ENCODE measurements around the gene SIM2.
A peak's percentile ranks its signal among the peaks of the same experiment; 100 is the strongest.
"Not testable (repeated sequence)": the region's sequence is repeated elsewhere in the genome, so short reads cannot be mapped to it uniquely, and the experiment has no call there.

SIM2 gene

DNA sequence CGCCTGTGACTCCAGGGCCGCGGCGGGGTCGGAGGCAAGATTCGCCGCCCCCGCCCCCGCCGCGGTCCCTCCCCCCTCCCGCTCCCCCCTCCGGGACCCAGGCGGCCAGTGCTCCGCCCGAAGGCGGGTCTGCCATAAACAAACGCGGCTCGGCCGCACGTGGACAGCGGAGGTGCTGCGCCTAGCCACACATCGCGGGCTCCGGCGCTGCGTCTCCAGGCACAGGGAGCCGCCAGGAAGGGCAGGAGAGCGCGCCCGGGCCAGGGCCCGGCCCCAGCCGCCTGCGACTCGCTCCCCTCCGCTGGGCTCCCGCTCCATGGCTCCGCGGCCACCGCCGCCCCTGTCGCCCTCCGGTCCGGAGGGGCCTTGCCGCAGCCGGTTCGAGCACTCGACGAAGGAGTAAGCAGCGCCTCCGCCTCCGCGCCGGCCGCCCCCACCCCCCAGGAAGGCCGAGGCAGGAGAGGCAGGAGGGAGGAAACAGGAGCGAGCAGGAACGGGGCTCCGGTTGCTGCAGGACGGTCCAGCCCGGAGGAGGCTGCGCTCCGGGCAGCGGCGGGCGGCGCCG lies at the start of gene SIM2:
Gene SIM2 (plus strand): TSS at position 135 of the 565 bp plus-strand sequence. CDS start 632 bp downstream, outside the sequence.
- DNase-seq, result peak; percentile 41 to 46

GRCh38 chr21:36654324-36654723 lies 44.6 kb upstream of the SIM2 start:
- DNase-seq, result no peak

GRCh38 chr21:36654796-36655325 lies 44.1 kb upstream of the SIM2 start:
- DNase-seq, result no peak

GRCh38 chr21:36656138-36656537 lies 42.8 kb upstream of the SIM2 start:
- DNase-seq, result no peak

- DNase-seq, result not testable (repeated sequence)
Observed at GRCh38 chr21:36657290-36657689, 41.6 kb upstream of the SIM2 start.

DNA sequence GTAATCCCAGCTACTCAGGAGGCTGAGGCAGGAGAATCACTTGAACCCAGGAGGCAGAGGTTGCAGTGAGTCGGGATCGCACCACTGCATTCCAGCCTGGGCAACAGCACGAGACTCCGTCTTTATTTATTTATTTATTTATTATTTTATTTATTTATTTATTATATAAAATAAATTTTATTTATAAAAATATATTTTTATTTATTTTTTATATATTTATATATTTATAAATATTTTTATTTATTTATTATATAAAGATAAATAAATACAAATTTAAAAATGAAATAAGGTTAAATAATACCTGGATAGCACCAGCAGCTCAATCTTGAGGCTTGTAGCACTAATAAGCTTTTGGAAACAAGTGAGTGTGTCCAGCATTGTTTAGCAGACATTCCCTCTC lies 40.9 kb upstream of the SIM2 start:
- no peak for DNase-seq

DNA sequence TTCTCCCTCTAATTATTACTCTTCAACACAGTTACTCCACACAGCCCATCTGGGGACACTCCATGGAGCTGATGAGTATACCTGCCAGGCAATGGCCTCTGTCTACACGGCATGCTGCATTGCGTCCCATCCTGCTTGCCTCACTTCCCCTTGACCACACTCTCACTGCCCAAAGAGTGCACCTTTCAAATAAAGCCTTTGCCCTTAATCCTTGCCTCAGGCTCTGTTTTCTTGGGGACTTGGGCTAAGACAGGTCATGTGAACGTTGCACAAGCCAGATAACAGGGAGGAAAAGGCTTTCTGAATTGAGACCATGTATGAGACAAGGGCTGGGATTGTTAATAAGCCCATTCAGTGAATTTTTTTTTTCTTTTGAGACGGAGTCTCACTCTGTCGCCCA lies 40.0 kb upstream of the SIM2 start:
- no peak for DNase-seq

DNA sequence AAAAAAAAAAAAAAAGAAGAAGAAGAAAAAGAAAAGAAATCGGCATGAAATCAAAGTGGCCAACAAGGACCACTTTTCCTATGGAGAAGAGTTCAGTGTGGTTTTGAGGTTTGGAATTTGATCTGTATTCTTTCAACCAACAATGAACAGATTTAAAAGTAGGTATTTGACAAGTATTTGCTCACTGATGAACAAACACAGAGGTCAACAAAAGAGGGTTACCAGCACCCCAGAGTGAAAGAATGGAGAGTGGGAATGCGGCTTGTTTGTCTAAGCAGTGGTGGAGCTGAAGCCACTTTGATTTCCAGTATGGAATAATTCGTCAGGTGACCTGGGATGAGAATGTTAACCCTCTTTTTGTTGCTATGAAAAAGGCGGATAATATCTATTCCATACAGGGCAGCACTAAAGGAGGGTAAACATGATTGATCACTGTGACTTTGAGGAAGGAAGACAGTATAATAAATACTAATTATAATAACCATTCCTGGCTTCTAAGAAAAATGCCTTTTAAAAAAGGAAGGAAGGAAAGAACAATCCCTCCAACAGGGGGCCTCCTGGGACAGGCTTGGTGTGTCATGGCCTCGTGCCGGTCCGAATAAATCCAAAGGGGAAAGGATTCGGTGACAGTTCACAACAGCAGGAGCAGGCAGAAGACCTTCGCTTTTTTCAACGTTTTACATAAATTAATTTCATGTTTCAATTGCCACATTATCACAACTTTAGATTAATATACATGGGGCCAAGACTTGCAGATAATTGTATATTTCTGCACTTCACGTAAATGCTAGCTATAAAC lies 37.2 kb upstream of the SIM2 start:
- peak in 1 of 2 experiments; percentile 1 for DNase-seq

GRCh38 chr21:36663033-36663855 lies 35.7 kb upstream of the SIM2 start:
- DNase-seq, result no peak

DNA sequence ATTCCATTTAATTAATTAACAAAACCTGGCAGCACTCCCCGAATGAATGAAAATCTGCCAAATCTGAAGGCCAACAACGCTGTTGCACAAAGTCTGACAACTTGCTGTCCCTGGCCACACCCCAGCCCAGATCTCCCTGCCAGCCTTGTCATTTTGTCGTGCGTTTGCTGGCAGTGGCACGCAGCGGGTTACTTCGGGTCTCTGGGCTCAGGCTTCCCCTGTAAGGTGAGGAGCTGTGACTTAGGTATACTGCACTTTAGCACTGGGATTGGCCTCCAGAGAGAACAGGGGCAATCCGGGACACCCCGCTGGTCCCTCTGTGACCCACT lies 34.3 kb upstream of the SIM2 start:
- no peak for DNase-seq

DNA sequence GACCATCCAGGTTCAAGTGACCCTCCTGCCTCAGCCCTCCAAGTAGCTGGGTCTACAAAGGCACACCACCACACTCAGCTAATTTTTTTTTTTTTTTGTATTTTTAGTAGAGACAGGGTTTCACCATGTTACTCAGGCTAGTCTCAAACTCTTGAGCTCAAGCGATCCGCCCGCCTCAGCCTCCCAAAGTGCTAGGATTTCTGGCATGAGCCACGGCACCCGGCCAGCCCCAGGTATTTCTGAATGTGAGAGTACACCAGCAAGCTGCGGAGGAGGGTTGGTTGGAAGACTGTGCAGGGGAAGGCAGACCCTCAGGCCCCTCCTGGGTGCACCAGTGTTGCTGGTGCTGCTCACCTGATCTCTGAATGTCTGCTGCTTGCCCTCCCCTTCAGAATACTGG lies 33.1 kb upstream of the SIM2 start:
- no peak for DNase-seq

DNA sequence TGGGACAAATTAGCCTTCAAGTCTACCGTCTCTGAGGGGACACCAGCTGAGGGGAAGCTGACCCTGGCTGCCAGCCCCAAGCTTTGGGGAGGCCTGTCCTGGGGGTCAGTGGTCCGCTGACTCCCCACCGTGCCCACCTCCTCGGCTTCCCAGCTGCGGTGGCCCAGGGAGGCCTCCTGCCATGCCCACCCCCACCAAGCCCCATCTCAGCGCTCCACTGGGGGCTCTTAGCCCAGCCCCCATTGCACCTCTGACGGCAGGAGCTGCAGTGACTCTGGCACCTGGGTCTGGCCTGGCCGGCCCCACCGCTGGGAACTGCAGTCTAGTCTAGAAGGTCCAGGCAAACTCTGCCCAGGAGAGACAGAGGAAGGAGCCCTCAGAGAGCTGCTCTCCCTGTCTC lies 30.2 kb upstream of the SIM2 start:
- DNase-seq, result no peak

GRCh38 chr21:36671836-36672235 lies 27.1 kb upstream of the SIM2 start:
- no peak for DNase-seq

GRCh38 chr21:36672296-36672695 lies 26.6 kb upstream of the SIM2 start:
- not testable (repeated sequence) for DNase-seq

GRCh38 chr21:36672737-36673136 lies 26.2 kb upstream of the SIM2 start:
- DNase-seq, result no peak

DNA sequence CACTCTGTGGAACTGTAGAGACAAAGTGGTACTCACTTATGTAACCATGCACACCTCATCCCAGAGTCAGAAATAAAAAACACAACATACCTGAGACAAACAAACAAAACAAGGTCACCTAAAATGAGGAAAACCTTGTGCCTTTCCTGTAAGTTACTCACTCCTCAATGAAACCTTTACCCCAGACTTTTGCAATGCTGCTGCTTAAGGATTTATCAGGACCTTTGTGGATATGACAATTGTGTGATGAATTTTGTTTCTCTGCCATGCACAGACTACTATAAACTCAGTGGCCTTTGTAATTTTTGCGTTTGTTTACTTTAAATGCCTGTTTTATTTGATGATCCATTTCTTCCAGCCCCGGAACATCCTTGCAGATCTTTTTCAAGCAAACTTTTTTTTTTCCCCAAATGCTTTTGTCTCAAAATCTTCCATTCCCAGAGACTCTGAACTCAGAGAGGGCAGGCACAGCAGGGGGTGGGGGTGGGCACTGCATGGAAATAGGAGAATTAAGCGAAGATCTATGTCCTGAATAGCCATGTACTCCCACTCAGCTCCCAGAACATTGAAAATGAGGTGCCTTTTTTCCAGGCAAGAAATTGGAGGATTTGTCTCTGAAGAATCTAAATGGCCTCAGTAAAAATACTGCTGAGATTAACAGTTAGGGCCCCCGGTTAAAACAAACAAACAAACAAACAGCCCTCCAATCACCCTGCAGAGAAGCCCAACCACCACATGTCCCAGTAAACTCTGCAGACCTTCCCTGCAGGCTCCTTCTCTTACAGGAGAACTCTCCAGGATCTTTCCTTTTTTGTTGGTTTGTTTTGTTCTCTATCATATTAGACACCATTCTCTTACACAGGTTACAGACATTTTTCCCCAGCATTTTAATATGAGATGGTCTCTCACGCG lies 22.6 kb upstream of the SIM2 start:
- no peak for DNase-seq

- DNase-seq, result no peak
Observed at GRCh38 chr21:36677443-36677842, 21.5 kb upstream of the SIM2 start.

GRCh38 chr21:36678538-36678937 lies 20.4 kb upstream of the SIM2 start:
- no peak for DNase-seq

GRCh38 chr21:36681117-36681631 lies 17.7 kb upstream of the SIM2 start:
- no peak for DNase-seq

DNA sequence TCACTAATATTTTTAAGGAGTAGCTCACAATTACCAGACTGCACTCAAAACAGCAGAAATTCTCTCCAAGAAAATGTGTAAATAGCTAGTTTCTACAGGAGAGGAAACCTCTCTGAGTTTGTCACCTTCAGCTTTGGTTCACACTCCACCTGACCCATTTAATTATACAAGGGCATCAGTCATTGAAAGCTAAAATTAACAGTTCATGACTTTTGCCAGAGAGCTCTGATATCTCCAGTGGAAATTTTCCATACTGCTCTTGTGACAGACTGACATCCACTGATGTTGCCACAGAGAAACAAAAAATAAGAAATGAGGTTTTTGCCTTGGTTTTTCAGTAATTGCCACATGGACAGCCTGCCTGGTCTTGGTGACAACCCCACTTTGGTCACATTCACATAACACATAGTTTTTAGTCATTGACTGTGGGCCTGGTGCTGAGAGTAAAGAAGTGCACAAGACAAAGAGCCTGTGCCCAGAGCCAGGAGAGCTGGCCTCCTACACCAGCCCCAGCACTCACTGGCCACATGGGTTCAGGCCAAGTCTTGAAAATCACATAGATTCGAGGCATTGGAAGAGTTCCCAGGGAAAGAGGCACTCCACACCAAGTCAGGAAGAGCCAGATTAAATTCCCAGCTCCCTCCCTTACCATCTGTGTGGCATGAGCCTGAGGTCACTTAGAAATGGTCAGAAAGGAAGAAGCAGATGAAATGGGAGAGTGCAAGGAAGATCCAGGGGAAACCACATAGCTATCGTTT lies 13.8 kb upstream of the SIM2 start:
- no peak for DNase-seq

- DNase-seq, result no peak
Observed at GRCh38 chr21:36686955-36687354, 12.0 kb upstream of the SIM2 start.

DNA sequence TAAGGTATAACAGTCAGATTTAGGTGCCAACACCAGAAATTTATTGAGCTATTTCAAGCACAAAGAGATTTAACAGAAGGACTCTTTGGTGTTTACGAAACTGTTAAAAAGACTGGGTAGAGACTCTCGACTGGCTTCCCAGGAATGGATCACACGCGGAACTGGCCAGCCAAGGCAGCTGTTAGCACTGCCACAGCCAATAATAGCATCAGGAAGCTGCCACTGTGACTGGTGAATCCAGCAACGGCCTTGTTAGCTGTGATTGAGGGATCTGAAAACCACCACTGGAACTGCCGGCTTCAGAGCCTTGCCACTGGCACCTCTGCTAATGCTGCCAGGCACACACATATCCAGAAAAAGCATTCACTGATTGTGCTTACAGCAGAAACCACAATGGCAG lies 10.6 kb upstream of the SIM2 start:
- DNase-seq, result no peak
